SK-N-SH (cell line): Measurements from ENCODE around the gene SMAD2. TPM values are rescaled to one million over a fixed set of nuclear protein-coding genes. Genes with fewer than 3 reads are reported as not detected.

ENCODE experiments used
- CTCF ChIA-PET: fragments of 300-600, 350-600 bp; formaldehyde crosslinking; extraction: SDS; loops from one replicate; lab custom pipeline; 2021; lab: Yijun Ruan, JAX
- POLR2A ChIA-PET: fragments of 350-600 bp; sonication (Branson Sonifier 250); formaldehyde crosslinking; extraction: SDS; loops from one replicate; lab custom pipeline; 2020; ENCODE audit warnings: antibody characterized with exemption, inconsistent platforms; lab: Yijun Ruan, JAX
- DNase-seq: peaks from one replicate; pipeline ENCODE4 v3.0.0; 2012
- H2AFZ ChIP-seq: fragments of 200-600 bp; sonication (generic); 2 replicates; pipeline ENCODE4 v1.8.1; 2016; ENCODE audit warnings: antibody characterized with exemption, mild to moderate bottlenecking, low read depth
- H3F3A ChIP-seq: fragments of 200-600 bp; sonication (generic); replicated peaks from 2 replicates; pipeline ENCODE3; 2016; ENCODE audit warnings: antibody characterized with exemption, mild to moderate bottlenecking; ENCODE audit not compliant: insufficient read depth
- H3K27ac ChIP-seq, 2 experiments: fragments of 200-500 bp in 1 of 2; fragments of 200-600 bp in 1 of 2; sonication (Bioruptor generic) in 1 of 2; sonication (generic), shearing (Covaris generic) in 1 of 2; 2 replicates each; pipeline versions ENCODE4 v1.5.1 to v1.6.1; 2014 to 2016; ENCODE audit warnings: low read depth in 2 of 2, inconsistent platforms in 1 of 2, low read length in 1 of 2, mild to moderate bottlenecking in 1 of 2, mixed read lengths in 1 of 2
- H3K27me3 ChIP-seq: fragments of 200-600 bp; sonication (generic), shearing (Covaris generic); 2 replicates; pipeline ENCODE4 v1.6.1; 2016; ENCODE audit warnings: mixed run types; ENCODE audit not compliant: insufficient read depth
- H3K36me3 ChIP-seq, 2 experiments: fragments of 200-500 bp in 1 of 2; fragments of 200-600 bp in 1 of 2; sonication (Bioruptor generic) in 1 of 2; sonication (generic) in 1 of 2; replicated peaks in 1 of 2; 2 replicates each; pipeline versions ENCODE3 to v1.5.1; 2014 to 2016; ENCODE audit warnings: low read length in 1 of 2, mild to moderate bottlenecking in 1 of 2; ENCODE audit not compliant: insufficient read depth in 2 of 2, control insufficient read depth in 1 of 2
- H3K4me1 ChIP-seq, 2 experiments: fragments of 200-500 bp in 1 of 2; fragments of 200-600 bp in 1 of 2; sonication (Bioruptor generic) in 1 of 2; sonication (generic), shearing (Covaris generic) in 1 of 2; 2 replicates each; pipeline versions ENCODE4 v1.5.1 to v1.6.1; 2014 to 2016; ENCODE audit warnings: low read depth in 1 of 2, low read length in 1 of 2, mixed run types in 1 of 2; ENCODE audit not compliant: insufficient read depth in 2 of 2, control insufficient read depth in 1 of 2
- H3K4me2 ChIP-seq: fragments of 200-600 bp; sonication (generic), shearing (Covaris generic); 2 replicates; pipeline ENCODE4 v1.6.1; 2017; ENCODE audit warnings: mixed run types
- H3K4me3 ChIP-seq, 2 experiments: fragments of 200-500 bp in 1 of 2; fragments of 200-600 bp in 1 of 2; sonication (Bioruptor generic) in 1 of 2; sonication (generic), shearing (Covaris generic) in 1 of 2; 2 replicates each; pipeline versions ENCODE4 v1.5.1 to v1.8.1; 2014 to 2016; ENCODE audit warnings: low read depth in 2 of 2, inconsistent platforms in 1 of 2, low read length in 1 of 2, mild to moderate bottlenecking in 1 of 2, mixed read lengths in 1 of 2, moderate library complexity in 1 of 2
- H3K79me2 ChIP-seq: fragments of 200-600 bp; sonication (generic); 2 replicates; pipeline ENCODE4 v1.8.1; 2017; ENCODE audit warnings: mild to moderate bottlenecking; ENCODE audit not compliant: insufficient read depth
- H3K9ac ChIP-seq: fragments of 200-600 bp; sonication (generic); 2 replicates; pipeline ENCODE4 v1.6.1; 2017; ENCODE audit warnings: mixed run types
- H3K9me2 ChIP-seq: fragments of 200-600 bp; sonication (generic); 2 replicates; pipeline ENCODE4 v1.6.1; 2017; ENCODE audit warnings: mixed run types
- H3K9me3 ChIP-seq: fragments of 200-600 bp; sonication (generic); 2 replicates; pipeline ENCODE4 v1.6.1; 2017; ENCODE audit warnings: mixed run types, mild to moderate bottlenecking, moderate library complexity
- H4K20me1 ChIP-seq: fragments of 200-600 bp; sonication (generic); 2 replicates; pipeline ENCODE4 v1.6.1; 2017; ENCODE audit warnings: mild to moderate bottlenecking, mixed run types; ENCODE audit not compliant: insufficient read depth
- CHD2 ChIP-seq: fragments of 150-350 bp; IDR thresholded peaks from 2 replicates; pipeline ENCODE4 v1.6.1; 2018; ENCODE audit warnings: low read length; ENCODE audit not compliant: partially characterized antibody
- CTCF ChIP-seq: fragments of 200-600 bp; sonication (generic); IDR thresholded peaks from 2 replicates; pipeline ENCODE4 v1.6.1; 2017; ENCODE audit warnings: antibody characterized with exemption, mild to moderate bottlenecking, moderate library complexity
- EZH2phosphoT487 ChIP-seq: fragments of 200-600 bp; sonication (generic); IDR thresholded peaks from 2 replicates; pipeline ENCODE4 v1.6.1; 2017; ENCODE audit warnings: low read depth, mixed run types, mild to moderate bottlenecking, antibody characterized with exemption, moderate library complexity, borderline replicate concordance
- GABPA ChIP-seq: IDR thresholded peaks from 2 replicates; pipeline ENCODE4 v1.4.0; 2012; ENCODE audit warnings: low read depth, mild to moderate bottlenecking
- GATA2 ChIP-seq: sonication (generic); formaldehyde crosslinking; IDR thresholded peaks from 2 replicates; pipeline ENCODE4 v1.5.0; 2020; ENCODE audit warnings: mild to moderate bottlenecking, missing genetic modification reagents
- MEF2A ChIP-seq: IDR thresholded peaks from 2 replicates; pipeline ENCODE4 v1.4.0; 2012; ENCODE audit warnings: low read depth, borderline replicate concordance
- NFIC ChIP-seq: IDR thresholded peaks from 2 replicates; pipeline ENCODE4 v1.4.0; 2012; ENCODE audit warnings: borderline replicate concordance
- NRF1 ChIP-seq: IDR thresholded peaks from 2 replicates; pipeline ENCODE4 v1.6.1; 2012; ENCODE audit warnings: low read depth, mild to moderate bottlenecking, low read length
- PBX3 ChIP-seq: IDR thresholded peaks from 2 replicates; pipeline ENCODE4; 2012
- RFX5 ChIP-seq: IDR thresholded peaks from 2 replicates; pipeline ENCODE4 v1.6.1; 2012; ENCODE audit warnings: mild to moderate bottlenecking, improper control_type of control experiment, low read length
- RXRA ChIP-seq: IDR thresholded peaks from 2 replicates; pipeline ENCODE4 v1.4.0; 2012; ENCODE audit warnings: low read depth, mild to moderate bottlenecking, borderline replicate concordance
- TAF1 ChIP-seq: IDR thresholded peaks from 2 replicates; pipeline ENCODE4 v1.6.1; 2012; ENCODE audit warnings: low read depth, mild to moderate bottlenecking, low read length, moderate library complexity, borderline replicate concordance
- YY1 ChIP-seq: IDR thresholded peaks from 2 replicates; pipeline ENCODE4 v1.4.0; 2012; ENCODE audit warnings: low read depth, mild to moderate bottlenecking
- ZBTB33 ChIP-seq: IDR thresholded peaks from 2 replicates; pipeline ENCODE4 v1.4.0; 2012; ENCODE audit warnings: low read depth, borderline replicate concordance
- WGBS: methylation state at CpG from one replicate; pipeline ENCODE4 v1.1.6; 2017; ENCODE audit warnings: low lambda C conversion rate; 5-methylcytosine and 5-hydroxymethylcytosine counted together
- polyA plus RNA-seq, 3 experiments: library from polyadenylated mRNA; depleted of rRNA; stranded (reverse); fragments of >200 nt; gene quantifications; 2 replicates each; pipeline ENCODE4 v1.2.3, GENCODE V29; 2012
- TF ChIP-seq, protein P1 (sequence below): fragments of 150-350 bp; IDR thresholded peaks from 2 replicates; pipeline ENCODE4 v1.6.1; 2017; ENCODE audit warnings: antibody characterized with exemption, low read length, low read depth, borderline replicate concordance
- TF ChIP-seq, protein P2 (sequence below): IDR thresholded peaks from 2 replicates; pipeline ENCODE4 v1.4.0; 2012; ENCODE audit warnings: low read depth

The SMAD2 gene
- polyA plus RNA-seq, 1 of the 3 experiments (the other 2 are of a cell fraction), result 36.3 TPM

DNA sequence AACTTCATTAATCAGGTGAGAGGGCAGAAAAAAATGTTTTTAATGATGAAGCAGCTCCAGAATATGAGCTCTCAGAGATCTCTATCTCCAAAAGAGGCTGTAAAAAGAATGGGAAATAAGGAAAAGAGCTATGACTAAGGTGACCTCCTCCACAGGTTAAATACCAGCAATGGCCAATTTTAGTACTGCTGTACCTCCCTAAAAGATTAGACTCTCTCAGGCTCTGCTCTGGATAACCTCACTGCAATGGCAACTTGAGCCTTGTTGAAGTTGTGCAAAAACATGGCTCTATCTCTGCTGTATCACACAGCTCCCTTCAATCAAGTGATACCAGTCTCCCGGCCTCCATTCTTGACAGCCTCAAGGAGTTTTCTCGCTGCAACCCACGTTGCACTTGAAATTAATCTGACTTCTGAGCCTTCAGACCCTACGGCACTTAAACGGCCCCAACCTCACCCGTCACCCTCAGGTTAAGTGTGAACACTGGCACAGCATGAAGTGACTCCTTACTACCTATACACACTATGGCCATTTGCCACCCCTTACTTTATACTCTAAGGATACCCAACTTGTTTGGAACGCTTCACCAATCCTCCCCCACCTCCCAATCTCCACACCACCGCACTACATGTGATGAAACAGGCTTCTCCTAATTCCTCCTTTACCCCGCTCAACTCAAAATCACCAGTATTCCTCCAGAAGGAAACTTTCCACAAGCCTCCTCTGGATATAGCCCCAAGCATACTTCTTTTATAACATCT is 36.3 kb downstream of the SMAD2 start:
- POLR2A ChIA-PET, result no interaction called here
- no peak overlapping the region for H3K4me3 ChIP-seq
- H3K79me2 ChIP-seq, result peaks cover 78% of the 10 kb centered on the region
- H3K27ac ChIP-seq, result no peak overlapping the region
- no peak overlapping the region for H3K9ac ChIP-seq
- no peaks in the 10 kb centered on the region for H3F3A ChIP-seq
- no peaks in the 10 kb centered on the region for H3K9me2 ChIP-seq
- no peak overlapping the region for H3K4me2 ChIP-seq
- no peaks in the 10 kb centered on the region for H3K9me3 ChIP-seq
- CTCF ChIA-PET, result interaction anchor here (1.4 kb wide), 1 partner anchor 15 kb away, joined by 3 read pairs; no protein-coding TSS in a partner anchor
- H4K20me1 ChIP-seq, result peaks cover 66% of the 10 kb centered on the region
- H3K27me3 ChIP-seq, result no peaks in the 10 kb centered on the region
- peaks cover 32 to 36% of the 10 kb centered on the region in 2 experiments for H3K36me3 ChIP-seq
- DNase-seq, result no peak
- H2AFZ ChIP-seq, result no peak overlapping the region
- peaks cover 5 to 6% of the 10 kb centered on the region in 2 experiments; a peak in 3 of 4 replicates for H3K4me1 ChIP-seq
- TF ChIP-seq NRF1 (no peak), PBX3 (0 out of 2 replicates have a peak, but pooled peaks have one; percentile 3)
- 98% methylated on average over 9 of the region's 9 CpGs for WGBS

DNA sequence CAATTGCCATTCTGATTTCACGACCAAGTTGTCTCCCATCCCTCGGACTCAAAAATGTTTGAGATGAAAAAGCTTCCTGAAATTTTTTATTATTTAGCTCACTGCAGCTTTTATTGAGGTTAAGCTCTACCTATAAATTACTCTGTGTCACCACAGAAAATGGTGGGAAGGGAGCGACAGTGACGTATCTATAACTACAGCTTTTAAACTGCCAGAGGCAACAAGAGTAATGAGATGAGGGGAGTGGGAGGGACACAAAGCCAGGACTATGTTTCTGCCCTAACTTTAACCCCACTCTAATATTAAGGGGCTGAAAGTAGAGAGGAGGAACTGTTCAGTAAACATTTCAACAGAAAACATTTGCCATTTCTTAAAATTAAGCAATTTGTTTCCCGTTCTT is 37.4 kb downstream of the SMAD2 start:
- H3K9me2 ChIP-seq, result no peaks in the 10 kb centered on the region
- H3K79me2 ChIP-seq, result peaks cover 70% of the 10 kb centered on the region
- H3K4me1 ChIP-seq, result peaks cover 6 to 12% of the 10 kb centered on the region in 2 experiments; a peak in 3 of 4 replicates
- no peaks in the 10 kb centered on the region for H3K9me3 ChIP-seq
- no peak for TF ChIP-seq RXRA
- no peak for TF ChIP-seq CTCF
- TF ChIP-seq TAF1, result no peak
- no peak for TF ChIP-seq MEF2A
- no peak for TF ChIP-seq NRF1
- no peak for TF ChIP-seq PBX3
- TF ChIP-seq ZBTB33, result no peak
- TF ChIP-seq, protein P1, sequence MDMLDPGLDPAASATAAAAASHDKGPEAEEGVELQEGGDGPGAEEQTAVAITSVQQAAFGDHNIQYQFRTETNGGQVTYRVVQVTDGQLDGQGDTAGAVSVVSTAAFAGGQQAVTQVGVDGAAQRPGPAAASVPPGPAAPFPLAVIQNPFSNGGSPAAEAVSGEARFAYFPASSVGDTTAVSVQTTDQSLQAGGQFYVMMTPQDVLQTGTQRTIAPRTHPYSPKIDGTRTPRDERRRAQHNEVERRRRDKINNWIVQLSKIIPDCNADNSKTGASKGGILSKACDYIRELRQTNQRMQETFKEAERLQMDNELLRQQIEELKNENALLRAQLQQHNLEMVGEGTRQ, result no peak
- TF ChIP-seq CHD2, result no peak
- no peak for TF ChIP-seq GABPA
- TF ChIP-seq EZH2phosphoT487, result no peak
- TF ChIP-seq, protein P2, sequence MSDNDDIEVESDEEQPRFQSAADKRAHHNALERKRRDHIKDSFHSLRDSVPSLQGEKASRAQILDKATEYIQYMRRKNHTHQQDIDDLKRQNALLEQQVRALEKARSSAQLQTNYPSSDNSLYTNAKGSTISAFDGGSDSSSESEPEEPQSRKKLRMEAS, result no peak
- TF ChIP-seq YY1, result no peak
- no peak for TF ChIP-seq NFIC
- TF ChIP-seq GATA2 (CRISPR knock-in tag), result no peak
- TF ChIP-seq RFX5, result no peak
- DNase-seq, result no peak
- CTCF ChIA-PET, result interaction anchor here (0.6 to 1.5 kb wide), 5 partner anchors 9 to 39 kb away, joined by 3 to 5 read pairs (median 3); partner anchors contain the start of gene SMAD2
- WGBS, result 90% methylated on average over 5 of the region's 5 CpGs
- H3K27me3 ChIP-seq, result no peaks in the 10 kb centered on the region
- no peak overlapping the region for H3K27ac ChIP-seq
- H3F3A ChIP-seq, result no peaks in the 10 kb centered on the region
- H4K20me1 ChIP-seq, result peaks cover 59% of the 10 kb centered on the region
- H3K4me2 ChIP-seq, result no peak overlapping the region
- peaks cover 40 to 42% of the 10 kb centered on the region in 2 experiments for H3K36me3 ChIP-seq
- POLR2A ChIA-PET, result interaction anchor here (1.2 kb wide), 1 partner anchor 37 kb away, joined by 3 read pairs; the partner anchor contains the start of gene SMAD2
- no peak overlapping the region for H2AFZ ChIP-seq
- H3K4me3 ChIP-seq, result no peak overlapping the region
- H3K9ac ChIP-seq, result no peak overlapping the region
